T-helper 2 cell treated with Interferon-gamma antibody and Interleukin-4, amounts not matched to agents 100 ng/mL and 5 ng/mL, for 36 hours (primary cell): ENCODE results near the gene B3GAT3. TPM values are rescaled to one million over a fixed set of nuclear protein-coding genes. Genes with fewer than 3 reads are reported as not detected.
"Not testable (repeated sequence)": the region's sequence is repeated elsewhere in the genome, so short reads cannot be mapped to it uniquely, and the experiment has no call there.

Experiments used
- intact Hi-C: fragments of 100-400 bp; cut with micrococcal nuclease; formaldehyde crosslinking; loops from one replicate; pipeline ENCODE4 v1.15.1; 2023
- total RNA-seq: library from RNA; stranded (reverse); gene quantifications from 2 replicates; pipeline ENCODE4 v1.2.3, GENCODE V29; 2022

Gene B3GAT3
- total RNA-seq = 65.4 and 69.3 TPM in 2 replicates

- intact Hi-C loops = loop anchor here (1.0 to 2.0 kb wide), 4 partner anchors 23 to 43 kb away; partner anchors contain the start of genes C11orf98, CSKMT, GANAB and TUT1
Observed at GRCh38 chr11:62621567-62622470, at the start of gene B3GAT3. B3GAT3 (minus strand) TSS chr11:62621986; CDS start chr11:62621947, 39 bp downstream.

GRCh38 chr11:62671236-62671607 is 49.4 kb upstream of the B3GAT3 start:
- intact Hi-C loops = loop anchor here (1.0 to 10.0 kb wide), 4 partner anchors 8 to 246 kb away; partner anchors contain the start of genes BSCL2, GNG3, INTS5 and UBXN1

- intact Hi-C loops = loop anchor here (2.0 to 10.0 kb wide), 3 partner anchors 17 to 245 kb away; partner anchors contain the start of genes BSCL2, GNG3 and INTS5
Observed at GRCh38 chr11:62669420-62670161, 47.8 kb upstream of the B3GAT3 start.

- intact Hi-C loops = no loop called here
Observed at GRCh38 chr11:62667460-62667859, 45.7 kb upstream of the B3GAT3 start.

DNA sequence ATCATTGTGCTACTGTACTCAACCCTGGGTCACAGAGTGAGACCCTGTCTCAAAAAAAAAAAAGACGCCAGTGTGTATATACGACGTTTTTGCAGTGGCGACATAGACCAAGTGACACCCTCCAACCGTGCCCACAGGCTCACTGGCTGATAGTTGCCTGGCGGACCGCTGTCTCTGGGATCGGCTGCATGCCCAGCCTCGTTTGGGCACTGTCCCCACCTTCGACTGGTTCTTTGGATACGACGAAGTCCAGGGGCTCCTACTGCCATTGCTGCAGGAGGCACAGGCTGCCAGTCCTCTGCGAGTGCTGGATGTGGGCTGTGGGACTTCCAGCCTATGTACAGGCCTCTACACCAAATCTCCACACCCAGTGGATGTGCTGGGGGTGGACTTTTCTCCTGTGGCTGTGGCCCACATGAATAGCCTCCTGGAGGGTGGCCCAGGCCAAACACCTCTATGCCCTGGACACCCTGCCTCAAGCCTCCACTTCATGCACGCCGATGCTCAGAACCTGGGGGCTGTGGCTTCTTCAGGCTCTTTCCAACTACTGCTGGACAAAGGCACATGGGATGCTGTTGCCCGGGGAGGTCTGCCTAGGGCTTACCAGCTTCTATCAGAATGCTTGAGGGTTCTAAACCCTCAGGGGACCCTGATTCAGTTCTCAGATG is 44.6 kb upstream of the B3GAT3 start:
- intact Hi-C loops = no loop called here

GRCh38 chr11:62665599-62666258 is 43.9 kb upstream of the B3GAT3 start:
- intact Hi-C loops = loop anchor here (1.0 to 2.0 kb wide), 7 partner anchors 13 to 75 kb away; partner anchors contain the start of genes EML3, GANAB, HNRNPUL2 and MTA2

GRCh38 chr11:62665075-62665598 is 43.4 kb upstream of the B3GAT3 start, which contains the start of the genes C11orf98 and CSKMT:
C11orf98 (minus strand) TSS chr11:62665210; CDS start chr11:62665169, 41 bp downstream.
CSKMT (plus strand) TSS chr11:62665312; CDS start chr11:62665880, 568 bp downstream.
- intact Hi-C loops = loop anchor here (1.0 to 2.0 kb wide), 7 partner anchors 14 to 74 kb away; partner anchors contain the start of genes EML3, GANAB, HNRNPUL2 and MTA2

DNA sequence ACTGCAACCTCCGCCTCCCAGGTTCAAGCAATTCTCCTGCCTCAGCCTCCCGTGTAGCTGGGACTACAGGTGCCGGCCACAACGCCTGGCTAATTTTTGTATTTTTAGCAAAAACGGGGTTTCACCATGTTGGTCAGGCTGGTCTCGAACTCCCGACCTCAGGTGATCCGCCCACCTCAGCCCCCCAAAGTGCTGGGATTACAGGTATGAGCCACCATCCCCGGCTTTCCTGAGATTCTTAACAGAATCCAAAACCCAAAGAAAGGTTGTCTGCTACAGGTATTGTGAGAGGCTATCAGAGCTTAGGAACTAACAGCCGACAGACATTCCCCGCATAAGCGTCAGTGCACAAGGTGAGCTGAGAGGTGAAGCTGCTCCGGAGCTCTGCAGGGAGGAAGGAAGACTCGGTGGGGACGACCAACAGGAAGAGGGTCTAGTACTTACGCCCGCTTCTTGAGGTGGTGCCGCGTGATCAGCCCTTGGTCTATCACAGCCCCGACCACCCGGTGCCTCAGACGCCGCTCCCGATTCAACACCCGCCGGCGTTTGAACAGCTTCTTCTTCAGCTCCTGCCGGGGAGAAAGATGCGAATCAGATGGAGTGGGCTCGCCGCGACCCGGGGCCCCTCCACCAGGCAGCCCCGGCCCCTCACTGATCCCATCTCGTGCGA is 42.8 kb upstream of the B3GAT3 start:
- intact Hi-C loops = loop anchor here (1.0 to 2.0 kb wide), 7 partner anchors 14 to 74 kb away; partner anchors contain the start of genes EML3, GANAB, HNRNPUL2 and MTA2

DNA sequence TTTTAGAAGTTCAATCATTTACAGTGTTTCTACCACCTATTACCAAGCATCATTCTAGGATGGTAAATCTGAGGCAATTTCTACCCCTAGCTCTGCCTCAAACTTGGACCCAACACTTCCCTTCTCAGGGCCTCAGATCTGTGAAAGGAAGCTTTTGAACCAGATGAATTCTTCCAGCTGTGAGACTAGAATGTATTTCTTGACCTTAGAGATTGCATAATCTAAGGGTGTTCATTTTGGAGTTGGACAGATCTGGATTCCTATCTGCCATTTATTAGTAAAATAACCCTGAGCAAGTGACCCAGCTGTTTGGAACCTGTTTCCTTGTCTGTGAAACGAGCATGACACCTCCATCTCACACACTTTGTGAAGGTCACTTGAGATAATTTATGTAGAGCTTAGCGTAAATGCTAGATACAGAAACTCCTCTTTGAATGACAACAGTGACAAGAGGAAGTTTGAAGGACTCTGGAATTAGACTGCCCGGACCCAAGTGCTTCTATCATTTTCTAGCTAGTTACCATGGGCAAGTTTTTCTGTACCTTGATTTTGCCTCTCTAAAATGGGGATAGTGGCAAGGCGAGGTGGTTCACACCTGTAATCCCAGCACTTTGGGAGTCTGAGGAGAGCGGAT is 35.1 kb upstream of the B3GAT3 start:
- intact Hi-C loops = no loop called here

DNA sequence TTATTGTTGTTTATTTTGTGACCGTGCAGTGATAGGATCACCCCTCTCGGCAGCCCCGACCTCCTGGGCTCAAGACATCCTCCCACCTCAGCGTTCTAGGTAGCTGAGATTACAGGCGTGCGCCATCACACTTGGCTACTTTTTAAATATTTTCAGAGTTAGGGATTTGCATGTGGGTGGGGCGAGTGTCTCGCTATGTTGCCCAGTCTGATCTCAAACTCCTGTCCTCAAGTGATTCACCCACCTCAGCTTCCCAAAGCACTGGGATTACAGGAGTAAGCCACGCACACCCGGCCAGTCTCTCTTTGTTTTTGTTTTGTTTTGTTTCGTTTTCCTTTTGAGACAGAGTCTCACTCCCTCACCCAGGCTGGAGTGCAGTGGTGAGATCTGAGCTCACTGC is 32.5 kb upstream of the B3GAT3 start:
- intact Hi-C loops = no loop called here

- intact Hi-C loops = loop anchor here (2.0 kb wide), 4 partner anchors 18 to 52 kb away; partner anchors contain the start of genes EML3, MTA2, ROM1 and UBXN1
Observed at GRCh38 chr11:62652161-62653006, 30.6 kb upstream of the B3GAT3 start.

GRCh38 chr11:62650283-62650682 is 28.5 kb upstream of the B3GAT3 start:
- intact Hi-C loops = not testable (repeated sequence)

GRCh38 chr11:62649486-62649885 is 27.7 kb upstream of the B3GAT3 start:
- intact Hi-C loops = no loop called here

- intact Hi-C loops = no loop called here
Observed at GRCh38 chr11:62648967-62649364, 27.2 kb upstream of the B3GAT3 start.

DNA sequence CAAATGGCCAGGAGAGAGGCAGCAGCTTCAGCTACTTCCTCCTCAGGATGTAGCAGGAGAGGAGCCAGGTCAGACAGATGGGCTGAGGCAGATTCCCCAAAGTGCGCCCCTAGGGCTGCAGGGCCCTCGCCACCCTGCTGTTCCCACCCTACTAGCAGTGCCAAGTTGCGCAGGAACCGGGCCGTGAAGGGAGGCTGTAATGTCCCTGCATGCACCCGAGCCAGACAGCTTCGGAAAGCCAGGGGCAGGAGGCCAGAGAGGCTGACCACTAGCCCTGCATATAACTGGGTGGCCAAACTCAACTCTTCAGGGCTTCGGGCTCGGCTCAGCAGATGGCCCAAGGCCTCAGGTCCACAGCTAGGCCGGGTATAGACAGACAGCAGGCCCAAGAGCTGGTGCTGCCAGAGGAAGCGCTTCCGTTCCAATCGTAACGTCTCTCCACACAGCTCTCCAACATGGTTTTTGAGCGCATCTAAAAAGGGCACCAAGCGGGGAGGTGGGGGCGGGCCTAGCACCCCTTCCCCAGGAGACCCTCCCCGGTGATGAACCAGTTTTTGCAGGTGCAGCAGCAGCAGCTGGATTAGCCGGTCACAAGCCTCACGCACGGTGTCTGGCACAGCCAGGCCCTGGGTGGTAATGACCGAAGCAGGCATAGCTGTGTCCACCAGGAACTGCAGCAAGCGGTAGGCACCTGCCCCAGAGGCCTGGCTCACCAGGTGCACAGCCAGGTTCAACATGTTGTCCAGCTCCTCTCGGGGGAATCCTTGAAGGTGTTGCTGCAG is 26.6 kb upstream of the B3GAT3 start:
- intact Hi-C loops = no loop called here

DNA sequence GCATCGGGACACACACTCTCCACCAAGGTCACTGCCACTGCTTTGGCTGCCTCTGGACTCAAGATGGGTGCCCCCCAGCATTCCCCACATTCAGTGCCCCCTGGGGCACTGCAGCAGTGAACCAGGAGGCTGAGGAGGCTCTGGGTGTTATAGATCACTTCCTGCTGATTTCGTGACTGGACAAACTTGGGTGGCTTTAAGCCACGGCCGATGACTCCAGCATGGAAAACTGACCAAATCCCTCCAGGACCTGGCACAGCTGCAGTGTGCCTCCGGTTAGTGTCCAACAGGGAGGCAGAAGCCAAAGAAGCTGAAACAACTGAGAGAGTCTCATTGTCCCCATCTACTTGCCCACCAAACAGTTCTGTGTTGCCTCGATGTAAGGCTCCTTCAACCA is 25.8 kb upstream of the B3GAT3 start:
- intact Hi-C loops = loop anchor here (2.0 kb wide), 2 partner anchors 61 to 81 kb away; partner anchors contain the start of gene TTC9C
